PC-3 (cell line): ENCODE measurements around the gene POLR2C.

Experiments
- EZH2 ChIP-seq: fragments of 300-600 bp; sonication (generic); IDR thresholded peaks from one replicate; pipeline ENCODE4 v1.6.1; 2017; ENCODE audit warnings: antibody characterized with exemption, mild to moderate bottlenecking, low read length; ENCODE audit not compliant: unreplicated experiment
- EZH2phosphoT487 ChIP-seq: fragments of 300-600 bp; sonication (generic); IDR thresholded peaks from 2 replicates; pipeline ENCODE4 v1.6.1; 2018; ENCODE audit warnings: mild to moderate bottlenecking, antibody characterized with exemption, low read length, borderline replicate concordance
- TF ChIP-seq, protein P1 (sequence below): fragments of 300-600 bp; sonication (generic); conservative IDR thresholded peaks from 2 replicates; pipeline ENCODE4 v1.5.1; 2017; ENCODE audit warnings: antibody characterized with exemption, low read depth, mild to moderate bottlenecking, low read length

DNA sequence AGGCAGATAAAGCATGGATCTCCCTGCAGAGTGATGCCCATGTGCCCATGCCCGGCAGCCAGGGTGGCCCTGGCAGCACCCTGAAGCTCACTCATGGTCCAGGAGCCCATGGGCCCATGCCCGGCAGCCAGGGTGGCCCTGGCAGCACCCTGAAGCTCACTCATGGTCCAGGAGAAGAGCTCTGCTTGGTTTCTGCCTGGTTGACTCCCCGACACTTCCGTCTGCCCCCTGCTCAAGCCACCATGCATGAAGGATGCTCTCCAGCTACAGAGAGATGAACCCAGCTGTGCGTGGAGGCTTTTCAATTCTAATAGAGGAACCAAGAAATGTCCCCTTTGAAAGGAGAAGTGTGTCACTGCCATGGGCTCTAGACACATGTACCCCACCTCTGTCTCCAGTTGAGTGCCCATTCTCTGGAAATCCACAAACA is 49.2 kb upstream of the POLR2C start:
- TF ChIP-seq, protein P1, sequence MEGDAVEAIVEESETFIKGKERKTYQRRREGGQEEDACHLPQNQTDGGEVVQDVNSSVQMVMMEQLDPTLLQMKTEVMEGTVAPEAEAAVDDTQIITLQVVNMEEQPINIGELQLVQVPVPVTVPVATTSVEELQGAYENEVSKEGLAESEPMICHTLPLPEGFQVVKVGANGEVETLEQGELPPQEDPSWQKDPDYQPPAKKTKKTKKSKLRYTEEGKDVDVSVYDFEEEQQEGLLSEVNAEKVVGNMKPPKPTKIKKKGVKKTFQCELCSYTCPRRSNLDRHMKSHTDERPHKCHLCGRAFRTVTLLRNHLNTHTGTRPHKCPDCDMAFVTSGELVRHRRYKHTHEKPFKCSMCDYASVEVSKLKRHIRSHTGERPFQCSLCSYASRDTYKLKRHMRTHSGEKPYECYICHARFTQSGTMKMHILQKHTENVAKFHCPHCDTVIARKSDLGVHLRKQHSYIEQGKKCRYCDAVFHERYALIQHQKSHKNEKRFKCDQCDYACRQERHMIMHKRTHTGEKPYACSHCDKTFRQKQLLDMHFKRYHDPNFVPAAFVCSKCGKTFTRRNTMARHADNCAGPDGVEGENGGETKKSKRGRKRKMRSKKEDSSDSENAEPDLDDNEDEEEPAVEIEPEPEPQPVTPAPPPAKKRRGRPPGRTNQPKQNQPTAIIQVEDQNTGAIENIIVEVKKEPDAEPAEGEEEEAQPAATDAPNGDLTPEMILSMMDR = no peak
- TF ChIP-seq EZH2phosphoT487 = no peak
- TF ChIP-seq EZH2 = no peak
